HS-5 (cell line): ENCODE data around the gene GALNT7.
"Not testable (repeated sequence)": the region's sequence is repeated elsewhere in the genome, so short reads cannot be mapped to it uniquely, and the experiment has no call there.

Experiments used
- DNase-seq: peaks from one replicate; pipeline ENCODE4 v3.0.0-alpha.2; 2012; ENCODE audit warnings: low read depth

Gene GALNT7

DNA sequence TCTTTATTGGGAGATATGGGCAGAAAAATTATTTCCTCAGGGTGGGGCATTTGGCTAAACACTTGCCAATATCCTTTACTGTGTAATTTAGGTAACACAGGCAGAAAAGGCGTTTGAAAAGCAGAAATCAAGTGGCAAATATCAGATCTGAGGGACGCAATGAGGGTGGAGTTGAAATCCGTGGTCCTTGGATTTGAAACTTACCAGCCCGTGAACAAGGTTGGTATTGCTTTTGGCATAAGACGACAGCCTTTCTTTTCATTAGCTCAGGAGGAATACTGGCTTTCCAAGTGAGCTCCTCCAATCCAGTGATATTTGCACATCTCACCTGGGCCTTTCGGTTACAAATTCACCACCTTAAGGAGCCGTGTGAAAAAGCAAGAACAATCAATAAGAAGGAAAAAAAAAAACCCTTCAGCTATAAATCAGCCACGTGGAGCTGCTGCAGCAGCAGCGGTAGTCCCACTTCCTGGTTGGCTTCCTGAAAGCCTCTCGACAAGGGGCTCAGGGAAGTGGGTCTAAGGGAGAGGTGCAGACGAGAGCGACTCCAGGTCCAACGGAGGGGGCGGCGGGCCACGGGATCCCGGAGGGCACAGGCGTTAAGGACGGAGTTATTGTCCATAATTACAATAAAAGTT is 734 bp upstream of the GALNT7 start:
- no peak for DNase-seq

DNA sequence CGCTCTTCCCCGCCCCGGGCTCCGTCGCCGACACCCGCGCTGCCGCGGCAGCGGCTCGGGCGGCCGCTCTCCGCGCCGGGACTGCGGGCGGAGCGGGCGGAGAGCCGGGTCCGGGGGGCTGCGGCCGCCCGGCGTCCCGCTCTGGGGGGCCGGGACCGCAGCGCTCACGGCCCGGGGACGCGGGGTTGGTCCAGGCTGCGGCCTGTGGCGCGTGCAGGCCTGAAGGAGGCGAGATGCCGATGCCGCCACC is 492 bp downstream of the GALNT7 start:
- DNase-seq, result no peak

DNA sequence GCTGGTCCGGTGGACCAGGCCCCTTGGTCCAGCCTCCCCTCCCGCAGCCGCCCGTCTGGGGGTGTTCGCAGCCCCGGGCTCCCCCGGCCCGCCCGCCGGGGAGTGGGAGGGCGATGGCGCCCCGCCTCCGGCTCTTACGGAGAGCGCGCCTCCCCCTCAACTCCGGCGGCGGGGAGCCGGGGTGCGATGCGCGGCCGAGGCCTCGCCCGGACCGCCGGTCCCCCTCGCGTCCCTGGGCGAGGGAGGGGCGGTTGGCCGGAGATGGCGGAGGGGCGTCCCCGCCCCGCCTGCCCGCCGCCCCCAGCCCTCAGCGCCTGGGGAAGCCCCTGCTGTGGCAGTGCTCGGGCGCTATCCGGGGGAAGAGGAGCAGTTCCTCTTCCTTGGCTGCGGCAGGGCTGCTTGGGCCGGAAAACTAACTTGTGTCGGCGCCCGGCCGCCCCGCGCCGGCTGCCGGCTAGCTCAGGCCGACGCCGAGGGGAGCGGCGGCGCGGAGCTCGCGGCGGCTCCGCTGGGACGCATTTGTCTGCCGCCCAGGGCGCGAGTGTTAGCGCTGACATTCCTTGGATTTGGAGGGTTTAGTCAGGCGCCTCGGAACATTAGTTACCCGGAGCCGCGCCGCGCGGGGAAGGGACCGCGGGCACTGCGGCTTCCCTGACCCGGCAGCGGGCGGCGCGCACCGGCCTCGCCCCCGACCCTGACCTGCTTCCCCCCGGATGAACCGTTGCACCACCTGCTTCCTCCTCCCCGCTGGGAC is 994 bp downstream of the GALNT7 start:
- DNase-seq, result no peak

DNA sequence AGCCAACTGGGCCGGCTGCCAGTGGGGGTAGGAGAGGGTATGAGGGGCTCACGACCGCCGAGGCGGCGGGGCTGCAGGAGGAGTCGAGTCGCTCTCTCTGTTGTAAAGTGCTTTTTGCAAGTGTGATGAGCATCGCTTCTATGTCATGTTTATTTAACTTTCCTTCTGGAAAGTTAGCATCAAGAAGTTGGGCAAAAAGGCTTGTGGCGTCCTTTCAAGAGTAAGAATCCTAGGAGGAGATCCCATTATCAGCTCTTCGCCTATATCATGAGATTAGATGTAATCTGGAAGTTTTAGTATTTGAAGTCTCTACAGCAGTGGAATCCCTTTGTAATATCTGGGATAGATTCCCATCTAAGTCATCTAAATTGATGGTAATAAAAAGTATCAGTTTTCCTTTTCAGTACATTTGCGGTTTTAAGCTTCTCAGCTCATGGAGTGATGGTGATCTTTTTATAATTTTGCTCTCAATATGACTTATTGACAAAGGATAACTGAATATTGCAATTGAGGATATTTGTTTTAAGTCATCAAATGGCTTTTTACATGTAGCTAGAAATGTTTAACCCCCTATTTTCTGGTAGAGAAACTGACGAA is 1.7 kb downstream of the GALNT7 start:
- DNase-seq, result no peak

DNA sequence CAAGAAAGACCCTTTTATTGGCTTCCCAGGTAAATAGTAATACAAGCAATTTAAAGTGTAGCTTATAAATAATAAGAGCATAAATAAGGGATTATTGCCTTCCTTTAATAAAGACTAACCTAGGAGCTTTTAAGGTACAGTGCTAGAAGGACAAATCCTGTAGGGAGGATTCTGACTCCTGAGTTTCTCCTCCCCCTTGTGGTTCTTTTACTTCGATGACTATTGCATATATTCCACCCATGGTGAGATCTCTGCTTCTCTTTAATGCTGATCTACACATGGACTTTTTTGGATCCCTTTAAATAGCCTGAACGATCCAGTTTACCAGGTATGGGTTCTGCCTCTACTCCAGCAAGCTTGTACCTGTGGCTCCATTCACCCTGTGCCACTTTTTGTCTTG is 2.5 kb downstream of the GALNT7 start:
- DNase-seq, result no peak

DNA sequence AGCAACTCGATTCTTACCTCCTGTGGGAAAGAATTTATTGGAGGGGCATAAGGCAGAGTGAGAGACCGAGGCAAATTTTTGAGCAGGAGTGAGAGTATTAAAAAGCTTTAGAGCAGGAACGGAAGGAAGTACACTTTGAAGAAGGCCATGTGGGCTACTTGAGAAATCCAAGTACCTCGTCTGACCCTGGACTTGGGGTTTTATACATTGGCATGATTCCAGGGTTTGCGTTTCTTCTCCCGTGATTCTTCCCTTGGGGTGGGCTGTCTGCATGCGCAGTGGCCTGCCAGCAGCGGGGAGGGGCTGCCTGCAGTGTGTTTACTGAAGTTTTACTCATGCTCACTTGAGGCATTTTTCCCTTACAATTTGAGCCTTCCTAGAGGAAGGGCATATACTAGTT is 3.4 kb downstream of the GALNT7 start:
- DNase-seq, result no peak

DNA sequence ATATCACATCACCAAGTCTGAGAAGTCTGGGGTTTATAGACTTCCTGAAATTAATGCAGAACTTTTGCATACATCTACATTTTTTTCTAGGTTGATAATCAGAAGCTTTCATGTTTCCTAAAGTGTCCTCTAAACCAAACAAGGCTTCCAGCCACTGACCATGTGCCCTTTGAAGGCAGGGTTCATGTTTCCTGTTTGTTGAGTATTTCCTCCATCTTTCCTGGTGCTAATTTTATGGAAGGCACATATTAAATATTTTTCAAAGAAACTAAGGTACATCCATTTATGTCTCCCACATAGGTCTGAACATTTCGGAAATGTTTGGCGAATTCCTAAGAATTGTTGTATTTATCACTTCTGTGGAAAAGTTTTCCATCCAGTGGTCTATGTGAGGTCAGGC is 5.6 kb downstream of the GALNT7 start:
- no peak for DNase-seq

DNA sequence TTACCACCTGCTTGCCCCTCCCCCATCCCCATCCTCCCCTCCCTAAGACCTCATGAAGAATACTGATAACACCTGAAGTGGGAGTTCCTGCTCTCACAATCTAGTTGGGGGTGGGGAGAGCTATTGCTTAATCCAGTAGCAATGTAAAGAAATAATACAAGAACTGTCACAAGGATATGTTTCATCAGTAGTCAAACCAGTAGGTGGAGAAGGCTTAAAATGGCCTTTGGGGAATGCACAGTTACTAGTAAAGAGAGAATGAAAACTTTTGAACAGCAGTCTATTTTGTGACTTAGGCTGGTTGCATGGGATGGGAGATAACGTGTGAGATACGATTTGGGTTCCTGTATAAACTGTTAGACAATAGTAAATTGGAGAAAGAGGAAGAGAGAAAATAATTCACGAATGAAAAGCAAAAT is 6.0 kb downstream of the GALNT7 start:
- no peak for DNase-seq

DNA sequence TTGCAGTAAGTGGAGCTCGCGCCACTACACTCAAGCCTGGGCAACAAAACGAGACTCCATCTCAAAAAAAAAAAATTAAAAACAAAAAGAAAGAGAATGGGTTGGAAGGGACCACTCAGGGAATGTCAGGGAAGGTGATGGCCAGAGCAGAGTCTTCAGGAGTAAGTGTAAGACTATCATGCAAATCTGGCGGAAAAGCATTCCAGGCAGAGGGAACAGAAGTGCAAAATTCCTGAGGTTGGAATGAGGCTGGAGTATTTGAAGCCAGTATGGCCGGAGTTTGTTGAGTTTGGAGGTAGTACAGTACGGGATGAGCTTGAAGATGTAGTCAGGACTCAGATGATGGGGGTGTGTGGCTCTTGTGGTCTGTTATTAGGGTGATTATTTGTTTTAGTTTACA is 7.4 kb downstream of the GALNT7 start:
- DNase-seq, result no peak

DNA sequence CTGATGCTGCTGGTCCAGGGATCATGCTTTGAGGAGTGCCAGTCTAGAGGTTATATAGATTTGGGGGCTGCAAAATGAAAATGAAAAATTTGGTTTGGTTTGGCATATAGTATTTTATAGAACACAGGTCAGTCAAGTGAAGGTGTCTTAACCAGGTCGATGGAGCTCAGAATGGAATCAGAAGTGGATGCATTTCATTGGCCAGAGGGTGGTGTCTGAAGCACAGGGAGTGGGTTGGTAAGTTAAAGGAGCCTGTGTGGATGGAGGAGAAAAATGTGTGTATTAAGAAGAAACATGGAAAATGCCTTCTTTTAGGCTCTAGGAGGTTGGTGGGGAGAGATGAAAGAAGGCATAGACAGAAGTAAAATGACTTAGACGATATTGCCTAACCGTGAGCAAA is 8.6 kb downstream of the GALNT7 start:
- no peak for DNase-seq

DNA sequence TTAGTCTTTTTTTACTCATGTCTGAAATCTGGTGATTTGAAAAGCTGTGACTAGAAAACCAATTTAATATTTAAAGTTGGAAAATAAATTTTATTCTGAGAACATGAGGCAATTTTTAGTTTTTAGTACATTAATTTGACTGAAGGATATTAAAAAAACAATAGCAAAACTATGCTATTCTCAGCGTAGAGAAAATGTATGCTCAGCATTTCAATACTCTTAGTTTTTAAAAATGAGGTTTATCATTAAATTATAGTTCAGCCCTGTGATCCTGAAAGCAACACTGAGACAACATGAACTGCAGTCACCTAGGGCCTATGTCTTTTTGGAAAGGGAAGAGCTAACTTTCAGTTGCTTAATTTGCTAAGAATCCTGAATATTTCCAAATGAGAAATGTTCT is 9.5 kb downstream of the GALNT7 start:
- no peak for DNase-seq

DNA sequence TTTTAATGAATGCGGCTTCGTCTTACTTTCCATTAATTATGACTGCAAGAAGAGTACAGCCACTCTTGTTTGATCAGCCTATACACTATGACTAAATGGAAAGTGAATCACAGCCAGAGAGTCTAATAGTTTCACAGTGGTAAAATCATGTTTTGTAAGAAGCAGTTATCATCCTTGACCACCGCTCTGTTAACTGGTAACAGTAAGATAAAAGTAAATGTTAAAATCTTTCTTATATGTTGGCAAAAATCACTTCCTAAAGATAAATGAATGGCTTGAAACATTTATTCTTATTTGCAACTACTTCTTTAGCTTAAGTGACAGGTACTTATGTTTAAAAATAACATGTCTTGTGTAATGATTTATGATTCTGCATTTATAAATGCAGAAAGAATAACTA is 13.2 kb downstream of the GALNT7 start:
- DNase-seq, result no peak

DNA sequence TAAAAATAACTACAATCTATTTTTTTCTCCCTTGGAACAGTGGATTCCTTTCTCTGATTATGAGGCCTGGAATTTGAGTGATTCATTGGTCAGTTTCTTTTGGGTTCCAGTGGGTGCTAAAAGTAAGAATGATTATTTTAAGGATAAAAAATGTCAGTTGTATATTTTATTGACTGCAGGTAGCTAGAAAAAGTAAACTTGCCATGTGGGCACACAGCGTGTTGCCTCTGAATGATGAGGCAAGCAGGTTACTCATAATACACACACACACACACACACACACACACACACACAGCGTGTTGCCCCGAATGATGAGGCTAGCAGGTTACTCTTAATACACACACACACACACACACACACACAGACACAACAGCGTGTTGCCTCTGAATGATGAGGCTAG is 13.8 kb downstream of the GALNT7 start:
- peak; percentile 62 for DNase-seq

DNA sequence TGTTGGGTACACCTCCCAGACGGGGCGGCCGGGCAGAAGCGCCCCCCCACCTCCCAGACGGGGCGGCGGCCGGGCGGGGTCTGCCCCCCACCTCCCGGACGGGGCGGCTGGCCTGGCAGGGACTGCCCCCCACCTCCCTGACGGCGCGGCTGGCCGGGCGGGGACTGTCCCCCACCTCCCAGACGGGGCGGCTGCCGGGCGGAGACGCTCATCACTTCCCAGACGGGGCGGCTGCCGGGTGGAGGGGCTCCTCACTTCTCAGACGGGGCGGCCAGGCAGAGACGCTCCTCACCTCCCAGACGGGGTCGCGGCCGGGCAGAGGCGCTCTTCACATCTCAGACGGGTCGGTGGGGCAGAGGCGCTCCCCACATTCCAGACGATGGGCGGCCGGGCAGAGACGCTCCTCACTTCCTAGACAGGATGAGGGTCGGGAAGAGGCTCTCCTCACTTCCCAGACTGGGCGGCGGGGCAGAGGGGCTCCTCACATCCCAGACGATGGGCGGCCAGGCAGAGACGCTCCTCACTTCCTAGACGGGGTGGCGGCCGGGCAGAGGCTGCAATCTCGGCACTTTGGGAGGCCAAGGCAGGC is 15.1 kb downstream of the GALNT7 start:
- not testable (repeated sequence) for DNase-seq

DNA sequence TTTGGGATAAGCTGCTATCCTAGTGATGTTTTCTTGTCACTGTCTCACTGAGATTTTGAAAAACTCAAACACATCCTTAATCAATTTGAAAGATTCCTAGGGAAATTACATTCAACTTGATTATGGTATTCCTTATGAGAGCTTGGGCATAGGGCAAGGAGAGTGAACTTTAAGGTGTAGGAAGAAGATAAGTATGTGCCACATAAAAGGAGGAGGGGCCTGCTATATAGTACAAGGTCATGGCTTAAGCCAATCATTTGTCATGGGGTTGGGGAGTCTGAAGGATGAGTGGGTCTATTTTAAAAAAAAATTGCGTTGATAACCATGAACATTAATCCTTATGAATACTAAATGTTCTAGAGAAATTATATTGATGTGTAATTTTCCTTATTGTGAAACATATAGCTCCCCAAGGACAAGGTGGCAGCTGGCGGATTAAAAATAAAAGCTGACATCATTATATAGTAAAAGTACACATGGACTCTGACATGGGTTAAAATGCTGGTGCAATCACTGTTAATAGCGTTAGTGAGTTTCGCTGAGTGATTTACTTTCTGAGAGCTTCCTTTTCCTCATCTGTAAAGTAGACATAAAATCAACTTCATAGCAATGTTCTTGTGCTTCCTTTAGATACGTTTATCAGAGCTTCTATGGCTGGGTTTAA is 17.4 kb downstream of the GALNT7 start:
- no peak for DNase-seq

DNA sequence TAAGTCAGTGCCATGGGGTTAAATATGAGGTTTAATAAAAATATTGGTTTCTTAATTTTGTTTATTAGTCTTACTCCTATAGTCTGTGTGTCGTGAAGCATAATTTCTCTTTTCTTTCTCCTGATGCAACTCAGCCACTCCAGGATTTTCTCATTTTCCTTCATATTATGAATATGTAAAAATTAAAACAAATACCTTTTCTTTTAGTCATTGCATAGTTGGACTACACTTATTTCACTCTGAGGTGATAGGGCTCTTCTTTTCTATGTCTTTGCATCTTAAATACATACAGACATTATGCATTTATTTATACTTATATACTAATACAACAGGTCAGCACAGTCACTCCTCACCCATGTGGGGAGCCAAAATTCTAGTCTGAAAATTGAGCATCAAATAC is 19.1 kb downstream of the GALNT7 start:
- no peak for DNase-seq

DNA sequence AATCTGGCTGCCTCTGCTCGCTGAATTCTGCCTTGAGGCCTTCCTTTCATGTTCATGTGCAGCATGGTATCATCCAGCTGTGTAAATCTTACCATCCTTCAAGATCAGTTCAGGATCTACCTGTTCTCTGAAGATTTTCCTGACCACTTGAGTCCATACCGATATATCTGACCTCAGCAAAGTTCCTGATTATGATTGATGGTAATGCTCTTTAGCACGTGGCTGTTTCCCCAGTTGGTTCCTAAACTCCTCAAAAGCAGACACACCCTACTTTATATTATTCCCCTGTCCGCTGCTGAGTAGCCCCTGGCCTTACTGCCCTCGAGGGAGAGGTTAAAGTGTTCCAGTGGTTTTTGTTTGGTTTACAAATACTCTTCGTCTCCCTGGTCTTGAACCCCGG is 20.0 kb downstream of the GALNT7 start:
- DNase-seq, result no peak

DNA sequence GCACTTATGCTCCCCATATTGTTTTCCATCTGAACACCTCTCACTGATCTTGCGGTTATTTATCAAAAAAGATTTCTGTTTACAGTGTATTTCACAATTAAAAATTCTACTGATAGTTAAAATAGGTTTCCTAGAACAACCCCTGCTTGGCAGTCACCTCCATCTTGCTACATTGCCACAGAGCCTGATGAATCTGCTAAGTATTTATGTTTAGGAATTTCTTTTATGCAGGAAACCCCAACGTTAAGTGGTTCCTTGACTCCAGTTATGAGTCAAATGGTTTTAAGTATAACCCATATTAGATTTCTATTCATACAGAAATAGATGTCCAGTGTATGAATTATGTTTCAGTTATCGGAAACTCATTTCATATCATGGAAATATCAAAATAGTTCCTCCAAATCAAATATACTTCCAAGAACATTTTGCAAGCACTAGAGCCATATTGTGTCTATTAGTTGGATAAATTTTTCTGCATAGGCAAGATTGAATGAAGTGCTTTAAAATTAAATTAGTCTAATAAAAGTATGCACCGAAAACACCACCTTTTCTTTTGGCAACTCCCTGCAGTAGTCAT is 20.6 kb downstream of the GALNT7 start:
- DNase-seq, result no peak

DNA sequence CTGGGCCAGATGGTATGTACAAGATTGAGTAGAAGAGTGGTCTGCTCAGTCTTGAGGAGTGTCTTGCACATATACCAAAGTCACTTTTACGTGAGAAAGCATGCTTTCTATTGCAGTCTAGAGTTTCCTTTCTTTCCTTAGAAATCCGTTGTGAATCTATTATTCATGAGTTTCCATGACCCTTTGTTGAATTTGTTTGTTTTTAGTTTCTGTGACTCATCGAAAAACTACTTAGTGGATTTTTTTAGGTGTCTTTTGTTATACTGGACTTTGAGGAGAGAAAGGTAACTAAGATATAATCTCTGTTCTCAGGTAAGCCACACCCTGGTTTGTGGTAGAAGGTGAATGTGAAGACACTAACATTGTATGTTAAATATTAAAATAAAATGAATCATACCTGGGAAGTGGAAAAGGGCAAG is 23.0 kb downstream of the GALNT7 start:
- DNase-seq, result no peak

DNA sequence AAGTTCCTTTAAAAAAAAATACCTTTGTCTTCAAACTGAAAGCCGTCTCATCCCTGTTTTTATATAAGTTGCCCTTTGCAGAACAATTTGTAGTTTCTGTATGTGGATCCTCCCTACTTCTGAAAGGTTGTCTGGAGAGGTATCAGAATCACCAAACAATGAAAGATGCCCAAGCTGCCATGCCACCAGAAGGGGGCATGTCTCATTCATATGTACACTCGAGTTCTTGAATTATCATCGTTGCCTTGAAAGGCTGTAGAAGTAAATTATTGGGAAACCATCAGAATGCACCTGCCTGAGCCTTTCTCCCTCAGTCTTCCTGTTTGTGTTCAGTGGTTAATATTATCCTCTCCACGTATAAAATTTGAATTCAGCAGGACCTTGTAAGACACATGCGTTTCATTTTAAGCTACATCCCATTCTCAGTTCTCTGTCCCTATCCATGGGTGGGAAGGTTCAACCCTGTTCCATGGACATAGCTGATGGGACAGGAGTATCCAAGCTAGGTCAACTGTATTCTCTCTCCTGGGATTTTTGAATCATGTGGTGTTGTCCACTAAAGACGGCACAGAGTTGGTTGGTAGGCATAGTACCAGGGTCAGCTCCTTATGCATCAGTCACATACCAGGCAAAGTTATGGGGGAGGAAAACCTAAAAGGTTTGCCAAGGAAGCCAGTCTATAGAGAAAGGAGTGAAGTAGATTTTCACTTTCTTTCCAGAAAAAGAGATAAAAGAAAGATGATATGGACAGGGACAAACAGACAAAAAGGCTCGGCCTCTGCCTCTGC is 24.0 kb downstream of the GALNT7 start:
- DNase-seq, result no peak

DNA sequence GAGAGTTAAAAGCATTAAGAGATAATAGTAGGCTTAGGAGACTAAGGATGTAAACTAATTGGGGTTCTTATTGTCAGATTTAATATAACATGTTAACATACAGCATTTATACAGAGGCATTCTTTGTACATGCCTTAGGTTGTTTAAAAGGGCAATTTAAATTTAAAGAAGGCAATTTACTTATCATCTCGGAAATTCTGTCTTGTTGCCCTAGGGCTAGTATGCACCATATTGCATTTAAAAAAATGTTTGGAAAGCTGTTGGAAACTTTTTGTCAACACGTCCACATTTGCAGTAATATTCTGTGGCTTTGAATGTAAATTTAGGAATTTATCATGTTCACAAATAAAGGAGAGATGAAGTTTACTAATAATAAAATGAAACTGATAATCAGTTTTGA is 25.5 kb downstream of the GALNT7 start:
- DNase-seq, result no peak

DNA sequence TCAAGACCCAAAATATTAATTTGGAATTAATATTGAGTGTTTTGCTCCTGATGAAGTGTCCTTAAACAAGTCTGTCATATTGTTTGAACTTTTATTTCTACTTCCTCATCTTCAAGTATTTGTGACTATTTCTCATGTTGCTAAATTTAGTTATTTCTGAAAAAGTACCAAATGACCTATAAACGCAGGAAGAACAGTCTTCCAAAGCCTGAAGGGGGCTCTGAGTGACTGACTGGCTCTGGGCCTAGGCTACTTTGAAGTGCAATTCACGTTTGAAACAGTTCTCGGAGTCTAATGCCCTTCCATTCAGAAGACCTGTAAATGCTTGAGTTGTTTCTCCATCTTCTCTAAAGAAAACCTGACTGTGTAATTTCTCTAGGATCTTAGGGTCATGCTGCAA is 26.5 kb downstream of the GALNT7 start:
- DNase-seq, result no peak
